ENCODE results near the gene FKBP6. TPM values are rescaled to one million over a fixed set of nuclear protein-coding genes. Genes with fewer than 3 reads are reported as not detected.
A peak's percentile ranks its signal among the peaks of the same experiment; 100 is the strongest.
"Not testable (repeated sequence)": the region's sequence is repeated elsewhere in the genome, so short reads cannot be mapped to it uniquely, and the experiment has no call there.

The FKBP6 gene
- total RNA-seq, 1 donor from 2014 or later = not detected

GRCh38 chr7:73314271-73314670, 13.7 kb upstream of the FKBP6 start:
- intact Hi-C loops (cut with DNase I) = no loop called here
- TF ChIP-seq POLR2A (IDR thresholded peaks at IDR 0.05) = no peak
- no peak for TF ChIP-seq CTCF (IDR thresholded peaks at IDR 0.05)
- TF ChIP-seq POLR2AphosphoS5 (IDR thresholded peaks at IDR 0.05; ENCODE audit: insufficient read depth in 1 of 2, low read depth in 1 of 2) = no peak
- peaks cover 2% of the 10 kb centered on the region for H3K4me1 ChIP-seq
- H3K9me3 ChIP-seq = no peaks in the 10 kb centered on the region
- H3K27ac ChIP-seq = no peak overlapping the region
- no peak for DNase-seq (ENCODE audit: extremely low spot score in 2 of 2)
- no peak overlapping the region for H3K4me3 ChIP-seq
- H3K27me3 ChIP-seq = no peaks in the 10 kb centered on the region
- no peaks in the 10 kb centered on the region for H3K36me3 ChIP-seq

GRCh38 chr7:73316521-73316920, 11.4 kb upstream of the FKBP6 start:
- Histone ChIP-seq H3K27ac (no peak overlapping the region), H3K27me3 (no peaks in the 10 kb centered on the region), H3K36me3 (no peaks in the 10 kb centered on the region), H3K9me3 (no peaks in the 10 kb centered on the region), H3K4me1 (no peaks in the 10 kb centered on the region), H3K4me3 (no peak overlapping the region)
- intact Hi-C loops (cut with DNase I) = no loop called here
- no peak for DNase-seq (ENCODE audit: extremely low spot score in 2 of 2)
- TF ChIP-seq POLR2A (IDR thresholded peaks at IDR 0.05) (no peak), POLR2AphosphoS5 (IDR thresholded peaks at IDR 0.05; ENCODE audit: insufficient read depth in 1 of 2, low read depth in 1 of 2) (no peak), CTCF (IDR thresholded peaks at IDR 0.05) (no peak)

- H3K36me3 ChIP-seq; H3K27me3 ChIP-seq; H3K27ac ChIP-seq; intact Hi-C loops (cut with DNase I); H3K9me3 ChIP-seq; H3K4me1 ChIP-seq; DNase-seq (ENCODE audit: extremely low spot score in 2 of 2); H3K4me3 ChIP-seq: not testable (repeated sequence)
These were observed 9.2 kb upstream of the FKBP6 start for GRCh38 chr7:73318656-73319204.

GRCh38 chr7:73319541-73319940, 8.4 kb upstream of the FKBP6 start:
- H3K9me3 ChIP-seq; intact Hi-C loops (cut with DNase I); H3K27me3 ChIP-seq; DNase-seq (ENCODE audit: extremely low spot score in 2 of 2); H3K27ac ChIP-seq; H3K4me3 ChIP-seq; H3K36me3 ChIP-seq: not testable (repeated sequence)
- H3K4me1 ChIP-seq = peaks cover 12% of the 10 kb centered on the region

- DNase-seq (ENCODE audit: extremely low spot score in 2 of 2); H3K36me3 ChIP-seq; H3K9me3 ChIP-seq; intact Hi-C loops (cut with DNase I); H3K27me3 ChIP-seq; H3K4me3 ChIP-seq; H3K27ac ChIP-seq: not testable (repeated sequence)
- peaks cover 12% of the 10 kb centered on the region for H3K4me1 ChIP-seq
These were observed 8.0 kb upstream of the FKBP6 start for GRCh38 chr7:73320009-73320408.

GRCh38 chr7:73323434-73324080, 4.4 kb upstream of the FKBP6 start:
- H3K27ac ChIP-seq; DNase-seq (ENCODE audit: extremely low spot score in 2 of 2); H3K36me3 ChIP-seq; H3K9me3 ChIP-seq; H3K27me3 ChIP-seq; intact Hi-C loops (cut with DNase I): not testable (repeated sequence)
- Histone ChIP-seq H3K4me1 (peaks cover 12% of the 10 kb centered on the region), H3K4me3 (peak overlapping the region in 1 of 2 donors; percentile 13)

- H3K36me3 ChIP-seq; H3K27me3 ChIP-seq; H3K9me3 ChIP-seq; DNase-seq (ENCODE audit: extremely low spot score in 2 of 2); H3K27ac ChIP-seq; intact Hi-C loops (cut with DNase I): not testable (repeated sequence)
- peaks cover 12% of the 10 kb centered on the region for H3K4me1 ChIP-seq
- peak in 1 of 3 experiments; percentile 21 for TF ChIP-seq CTCF (IDR thresholded peaks at IDR 0.05)
- peak overlapping the region in 1 of 2 donors; percentile 13 for H3K4me3 ChIP-seq
These were observed 3.7 kb upstream of the FKBP6 start for GRCh38 chr7:73324081-73324845.

- peaks cover 12% of the 10 kb centered on the region for H3K4me1 ChIP-seq
- H3K36me3 ChIP-seq; intact Hi-C loops (cut with DNase I); H3K27ac ChIP-seq; DNase-seq (ENCODE audit: extremely low spot score in 2 of 2); H3K9me3 ChIP-seq; H3K4me3 ChIP-seq; H3K27me3 ChIP-seq: not testable (repeated sequence)
These were observed 2.5 kb upstream of the FKBP6 start for GRCh38 chr7:73325424-73325823.

GRCh38 chr7:73327449-73327848, 512 bp upstream of the FKBP6 start:
- H3K36me3 ChIP-seq; DNase-seq (ENCODE audit: extremely low spot score in 2 of 2); H3K4me3 ChIP-seq; H3K27me3 ChIP-seq; H3K9me3 ChIP-seq; intact Hi-C loops (cut with DNase I); H3K27ac ChIP-seq: not testable (repeated sequence)
- H3K4me1 ChIP-seq = peaks cover 12% of the 10 kb centered on the region
